Endothelial cell of hepatic sinusoid (primary cell): Measurements from ENCODE around the gene FAM228A.
"Not testable (repeated sequence)": the region's sequence is repeated elsewhere in the genome, so short reads cannot be mapped to it uniquely, and the experiment has no call there.

Experiments used
- in situ Hi-C: cut with HindIII; loops from 2 replicates; pipeline ENCODE4 v1.10.0; 2017; ENCODE audit warnings: low sequenced_read_pairs

The FAM228A gene

GRCh38 chr2:24174851-24175277 lies at the start of gene FAM228A:
Gene FAM228A (plus strand): TSS chr2:24175053. CDS start chr2:24175481, 428 bp downstream.
- in situ Hi-C loops = no loop called here

DNA sequence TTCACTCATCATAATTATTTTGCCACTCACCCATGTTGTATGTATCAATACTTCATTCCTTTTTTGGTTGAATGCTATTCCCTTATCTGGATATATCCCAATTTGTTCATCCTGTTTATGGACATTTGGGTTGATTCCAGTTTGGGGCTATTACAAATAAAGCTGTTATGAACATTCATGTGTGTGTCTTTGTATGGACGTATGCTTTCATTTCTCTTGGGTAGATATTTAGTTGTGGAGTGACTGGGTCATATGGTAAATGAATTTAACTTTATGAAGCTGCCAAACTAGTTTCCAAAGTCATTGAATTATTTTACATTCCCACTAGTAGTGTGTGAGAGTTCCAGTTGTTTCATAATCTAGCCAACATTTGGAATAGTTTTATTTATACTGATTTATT lies 48.9 kb upstream of the FAM228A start:
- in situ Hi-C loops = no loop called here

DNA sequence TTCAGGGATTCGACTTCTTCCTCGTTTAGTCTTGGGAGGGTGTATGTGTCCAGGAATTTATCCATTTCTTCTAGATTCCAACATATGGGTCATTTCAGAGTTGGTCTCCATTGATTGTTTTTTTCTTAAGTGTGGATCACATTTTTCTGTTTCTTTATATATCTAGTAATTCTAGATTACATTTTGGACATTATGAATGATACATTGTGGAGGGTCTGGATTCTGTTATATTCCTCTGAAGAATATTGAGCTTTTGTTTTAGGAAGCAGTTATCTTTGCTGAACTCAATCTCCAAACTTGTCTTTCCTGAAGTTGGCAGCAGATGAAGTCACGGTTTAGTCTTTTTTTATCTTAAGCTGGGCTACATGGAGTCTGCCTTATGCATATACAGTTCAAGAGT lies 42.3 kb upstream of the FAM228A start:
- in situ Hi-C loops = no loop called here

DNA sequence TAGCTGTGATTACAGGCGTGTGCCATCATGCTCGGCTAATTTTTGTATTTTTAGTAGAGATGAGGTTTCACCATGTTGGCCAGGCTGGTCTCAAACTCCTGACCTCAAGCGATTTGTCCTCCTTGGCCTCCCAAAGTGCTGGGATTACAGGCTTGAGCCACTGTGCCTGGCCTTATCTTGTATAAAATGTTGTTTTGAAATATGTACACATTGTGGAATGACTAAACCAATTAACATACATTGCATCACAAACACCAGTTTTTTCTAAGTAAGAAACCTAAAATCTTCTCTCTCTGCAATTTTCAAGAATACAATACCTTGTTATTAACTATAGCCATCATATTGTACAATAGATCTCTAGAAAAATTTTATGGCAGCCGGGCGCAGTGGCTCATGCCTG lies 34.5 kb upstream of the FAM228A start:
- in situ Hi-C loops = not testable (repeated sequence)

DNA sequence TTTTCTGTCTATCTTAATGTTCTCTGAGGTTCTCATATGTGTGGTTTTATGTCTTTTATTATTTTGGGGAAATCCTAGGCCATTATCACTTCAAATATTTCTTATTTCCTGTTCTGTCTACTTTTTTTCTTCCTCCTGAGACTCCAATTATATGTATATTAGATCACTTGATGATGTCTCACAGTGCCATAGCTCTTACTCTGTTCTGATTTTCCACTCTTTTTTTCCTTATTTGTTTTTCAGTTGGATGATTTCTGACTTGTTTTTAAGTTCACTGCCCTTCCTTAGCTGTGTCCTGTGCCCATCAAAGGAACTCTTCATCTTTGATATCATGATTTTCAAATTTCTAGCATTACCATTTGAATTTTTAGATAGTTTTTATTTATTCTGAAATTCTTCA lies 27.5 kb upstream of the FAM228A start:
- in situ Hi-C loops = no loop called here

GRCh38 chr2:24152413-24153197 lies 22.2 kb upstream of the FAM228A start:
- in situ Hi-C loops = no loop called here

DNA sequence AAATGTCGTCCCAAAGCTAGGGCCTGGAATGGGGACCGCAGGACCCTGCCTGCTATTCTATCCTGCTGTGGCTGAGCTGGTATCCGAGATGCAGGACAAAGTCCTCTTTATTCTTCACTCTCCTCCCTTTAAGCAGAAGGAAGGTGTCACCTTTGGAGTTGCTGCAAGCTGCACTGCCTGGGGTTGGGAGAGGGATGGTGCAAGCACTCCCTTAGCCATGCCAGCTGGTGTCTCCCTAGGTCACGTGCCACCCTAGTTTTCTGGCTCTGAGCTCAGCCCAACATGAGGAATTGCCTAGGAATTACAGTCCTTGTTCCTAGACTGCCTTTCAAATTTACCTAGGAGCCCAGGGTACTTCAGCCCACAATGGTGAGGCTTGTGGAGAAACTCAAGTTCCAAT lies 21.4 kb upstream of the FAM228A start:
- in situ Hi-C loops = no loop called here

GRCh38 chr2:24158131-24158530 lies 16.7 kb upstream of the FAM228A start:
- in situ Hi-C loops = no loop called here

GRCh38 chr2:24159708-24160107 lies 15.1 kb upstream of the FAM228A start:
- in situ Hi-C loops = no loop called here

- in situ Hi-C loops = no loop called here
Measured at GRCh38 chr2:24160761-24161160, 14.1 kb upstream of the FAM228A start.

GRCh38 chr2:24162494-24162893 lies 12.4 kb upstream of the FAM228A start:
- in situ Hi-C loops = no loop called here

DNA sequence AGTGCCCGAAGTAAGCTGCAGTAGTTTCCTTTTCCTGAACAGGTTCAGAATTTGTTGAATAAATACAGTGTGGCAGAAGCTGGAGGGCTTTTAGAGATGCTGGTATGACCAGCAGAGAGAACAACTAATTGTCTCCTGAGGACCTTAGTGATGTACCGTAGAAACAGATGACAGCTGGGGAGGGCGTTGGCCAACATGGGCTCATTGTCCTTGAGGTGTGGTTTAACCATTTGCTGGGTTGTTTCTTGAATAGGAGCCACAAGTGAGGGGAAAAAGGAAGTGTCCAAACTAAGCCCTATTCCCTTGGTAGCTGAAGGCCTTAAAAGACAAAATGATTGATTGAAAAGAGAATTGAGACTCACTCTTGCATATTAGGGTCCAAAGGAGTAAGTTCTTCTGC lies 11.7 kb upstream of the FAM228A start:
- in situ Hi-C loops = no loop called here

DNA sequence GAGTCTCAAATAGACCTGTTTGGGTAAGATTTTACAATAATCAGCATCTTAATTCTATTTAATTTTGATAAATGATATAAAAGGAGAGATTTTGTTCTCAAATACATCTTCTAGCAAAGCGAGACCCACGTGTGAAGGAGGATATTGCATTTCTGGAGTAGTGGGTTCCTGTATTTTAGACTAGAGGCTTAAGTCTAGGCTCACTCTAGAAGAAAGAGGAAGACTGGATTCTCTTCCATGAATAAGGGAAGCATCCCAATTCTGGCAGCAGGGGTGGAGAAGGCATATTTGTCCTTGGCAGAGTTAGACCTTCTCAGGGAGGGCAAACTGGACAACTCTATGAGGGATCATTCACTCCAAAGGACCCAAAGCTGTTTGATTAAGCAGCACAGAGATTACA lies 11.3 kb upstream of the FAM228A start:
- in situ Hi-C loops = no loop called here

DNA sequence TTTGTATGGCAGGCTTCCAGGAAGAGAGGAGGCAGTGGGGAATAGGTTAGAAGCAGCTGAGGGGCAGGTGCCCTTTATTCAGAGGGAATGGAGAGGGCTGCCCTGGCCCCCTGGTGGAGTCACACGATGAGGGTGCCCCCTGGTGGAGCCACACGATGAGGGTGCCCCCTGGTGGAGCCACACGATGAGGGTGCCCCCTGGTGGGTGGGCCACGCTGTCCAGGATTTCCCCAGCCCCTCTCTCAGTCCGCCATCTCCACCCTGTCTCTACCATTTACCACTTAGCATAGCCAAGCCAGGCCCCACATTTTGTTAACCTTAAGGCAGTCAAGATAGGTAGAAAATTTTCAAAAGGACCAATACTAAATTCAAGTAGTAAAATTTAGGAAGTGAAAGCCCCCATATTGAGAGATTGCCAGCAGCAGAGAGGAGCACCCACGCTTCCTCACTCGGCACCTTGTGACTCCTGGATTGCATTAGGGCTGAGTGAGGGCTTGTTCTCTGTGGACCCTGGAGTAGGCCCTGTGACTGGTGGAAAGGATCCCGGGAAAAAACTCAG lies 10.4 kb upstream of the FAM228A start:
- in situ Hi-C loops = no loop called here

DNA sequence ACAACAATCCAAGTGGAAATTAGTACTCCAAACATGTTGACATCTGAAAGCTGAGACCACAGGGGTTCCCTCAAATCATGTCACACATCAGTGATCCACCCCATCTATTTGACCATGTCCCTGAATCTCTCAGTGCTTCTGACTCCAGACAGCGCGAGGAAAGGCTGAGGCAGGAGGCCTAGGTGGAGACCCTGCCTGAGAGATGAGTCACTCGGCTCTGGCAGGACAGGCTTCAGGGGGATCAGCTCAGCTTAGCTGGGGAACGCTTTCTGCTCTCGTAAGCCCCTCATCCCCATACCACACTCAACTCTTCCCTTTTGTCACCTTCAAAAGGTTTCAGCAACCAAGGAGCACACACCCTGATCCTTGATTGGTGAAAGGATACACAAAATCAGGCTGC lies 5.8 kb upstream of the FAM228A start:
- in situ Hi-C loops = no loop called here

GRCh38 chr2:24175631-24176187 lies 856 bp downstream of the FAM228A start:
- in situ Hi-C loops = no loop called here

GRCh38 chr2:24176326-24176725 lies 1.5 kb downstream of the FAM228A start:
- in situ Hi-C loops = no loop called here

DNA sequence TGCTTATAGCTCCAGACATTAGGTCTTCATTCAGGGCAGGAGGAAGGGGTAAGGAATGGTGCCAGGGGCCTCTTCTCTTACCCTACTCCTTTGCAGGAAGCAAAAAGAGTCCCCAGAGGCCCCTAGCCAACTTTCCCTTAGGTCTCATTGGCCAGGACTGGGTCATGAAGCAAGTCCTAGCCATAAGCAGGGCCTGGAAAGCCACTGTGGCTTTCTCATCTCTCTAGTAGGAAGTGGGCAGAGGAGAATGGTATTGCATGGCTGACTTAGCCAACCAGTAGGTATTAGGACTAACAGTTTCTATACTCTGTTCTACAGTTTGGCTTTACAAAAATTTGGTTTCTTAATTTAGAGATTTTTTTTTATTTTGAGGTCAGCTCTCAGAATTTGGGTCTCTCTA lies 4.8 kb downstream of the FAM228A start:
- in situ Hi-C loops = no loop called here

DNA sequence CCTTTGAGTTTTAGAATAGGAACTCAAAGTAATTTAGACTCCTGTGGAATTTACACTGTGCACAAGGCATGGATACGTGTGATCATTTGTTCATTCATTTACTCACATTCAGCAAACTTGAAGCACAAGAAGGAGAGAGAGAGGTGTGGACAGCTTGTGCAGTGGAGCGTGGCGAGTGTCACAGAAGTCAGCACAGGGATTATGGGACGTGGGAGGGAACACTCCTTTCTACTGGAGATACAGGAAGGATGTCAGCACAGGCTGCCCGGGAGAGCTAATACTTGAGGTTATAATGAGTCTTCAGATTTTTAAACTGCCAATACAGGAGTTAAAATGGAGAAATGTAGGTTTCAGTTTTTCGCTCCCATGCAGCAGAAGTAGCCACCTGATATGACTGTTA lies 7.0 kb downstream of the FAM228A start:
- in situ Hi-C loops = no loop called here

GRCh38 chr2:24182507-24182906 lies 7.7 kb downstream of the FAM228A start:
- in situ Hi-C loops = no loop called here

- in situ Hi-C loops = no loop called here
Measured at GRCh38 chr2:24183366-24184069, 8.7 kb downstream of the FAM228A start.

- in situ Hi-C loops = no loop called here
Measured at GRCh38 chr2:24189551-24189950, 14.7 kb downstream of the FAM228A start.
